H1 (cell line): Measurements from ENCODE around the gene RAD51B. TPM values are rescaled to one million over a fixed set of nuclear protein-coding genes. Genes with fewer than 3 reads are reported as not detected.

Source experiments
- CTCF ChIA-PET: fragments of 300-600 bp; sonication (Branson Sonifier 250); formaldehyde crosslinking; loops from one replicate; lab custom pipeline; 2021; ENCODE audit not compliant: partially characterized antibody; lab: Charles Lee
- POLR2A ChIA-PET: fragments of 300-600 bp; sonication (Branson Sonifier 250); formaldehyde crosslinking; loops from one replicate; lab custom pipeline; 2021; ENCODE audit warnings: inconsistent platforms; ENCODE audit not compliant: partially characterized antibody; lab: Charles Lee
- DNase-seq, 2 experiments: peaks; one replicate each; pipeline versions ENCODE4 v3.0.0 to v3.0.0-alpha.2; 2010 to 2022; ENCODE audit warnings: low spot score in 2 of 2, low read depth in 1 of 2, mixed read lengths in 1 of 2
- FAIRE-seq: peaks from 2 replicates; lab custom pipeline; 2011; peaks lifted over from hg19 to GRCh38; lab: Jason Lieb, UNC
- H2AFZ ChIP-seq: 2 replicates; pipeline ENCODE4 v1.8.1; 2012; ENCODE audit warnings: low read length, inconsistent platforms
- H2AK5ac ChIP-seq: 2 replicates; pipeline ENCODE4 v1.6.1; 2013; ENCODE audit warnings: low read depth, low read length
- H2BK120ac ChIP-seq: replicated peaks from 2 replicates; pipeline ENCODE3; 2013; ENCODE audit warnings: low read depth, low read length, inconsistent platforms
- H2BK12ac ChIP-seq: 2 replicates; pipeline ENCODE4 v1.6.1; 2013; ENCODE audit warnings: low read depth, low read length
- H2BK15ac ChIP-seq: 2 replicates; pipeline ENCODE4 v1.6.1; 2013; ENCODE audit warnings: low read length
- H2BK20ac ChIP-seq: 2 replicates; pipeline ENCODE4 v1.6.1; 2013; ENCODE audit warnings: low read length
- H2BK5ac ChIP-seq: 2 replicates; pipeline ENCODE4 v1.6.1; 2013; ENCODE audit warnings: low read depth, low read length
- H3K14ac ChIP-seq: 2 replicates; pipeline ENCODE4 v1.6.1; 2013; ENCODE audit warnings: inconsistent platforms; ENCODE audit not compliant: insufficient read length
- H3K18ac ChIP-seq: 2 replicates; pipeline ENCODE4 v1.6.1; 2013; ENCODE audit warnings: low read length; ENCODE audit errors: extremely low read depth
- H3K23ac ChIP-seq: 2 replicates; pipeline ENCODE4 v1.6.1; 2013; ENCODE audit warnings: inconsistent platforms; ENCODE audit not compliant: insufficient read length
- H3K23me2 ChIP-seq: 2 replicates; pipeline ENCODE4 v1.6.1; 2013; ENCODE audit warnings: low read depth, low read length
- H3K27ac ChIP-seq: 2 replicates; pipeline ENCODE4 v1.6.1; 2011; ENCODE audit warnings: low read depth, low read length, inconsistent platforms
- H3K27me3 ChIP-seq, 4 experiments: replicated peaks in 1 of 4; 1 replicate in 1 of 4; 2 replicates in 3 of 4; pipeline versions ENCODE4 v1.6.1 to v1.8.1; 2011 to 2013; ENCODE audit warnings: low read length in 3 of 4, mild to moderate bottlenecking in 3 of 4, inconsistent platforms in 2 of 4, mixed read lengths in 2 of 4, moderate library complexity in 1 of 4; ENCODE audit not compliant: control insufficient read depth in 3 of 4, insufficient read depth in 3 of 4; ENCODE audit errors: extremely low read depth in 1 of 4
- H3K36me3 ChIP-seq, 4 experiments: 2 replicates each; pipeline versions ENCODE4 v1.6.1 to v1.8.1; 2011 to 2013; ENCODE audit warnings: mild to moderate bottlenecking in 4 of 4, low read length in 3 of 4, moderate library complexity in 2 of 4, control low read depth in 1 of 4, inconsistent platforms in 1 of 4; ENCODE audit not compliant: insufficient read depth in 4 of 4, control insufficient read depth in 2 of 4
- H3K4ac ChIP-seq: replicated peaks from 2 replicates; pipeline ENCODE3; 2013; ENCODE audit warnings: low read length, low read depth, mixed read lengths, inconsistent platforms; ENCODE audit not compliant: insufficient read length
- H3K4me1 ChIP-seq, 4 experiments: replicated peaks in 1 of 4; 1 replicate in 1 of 4; 2 replicates in 3 of 4; pipeline versions ENCODE4 v1.6.1 to v1.8.1; 2011 to 2013; ENCODE audit warnings: low read length in 3 of 4, inconsistent platforms in 2 of 4, mixed read lengths in 1 of 4; ENCODE audit not compliant: insufficient read depth in 4 of 4, control insufficient read depth in 3 of 4
- H3K4me2 ChIP-seq, 2 experiments: 2 replicates each; pipeline versions ENCODE4 v1.6.1 to v1.8.1; 2011 to 2013; ENCODE audit warnings: low read depth in 2 of 2, low read length in 2 of 2, control low read depth in 1 of 2, inconsistent platforms in 1 of 2, mild to moderate bottlenecking in 1 of 2; ENCODE audit not compliant: insufficient read depth in 1 of 2
- H3K4me3 ChIP-seq, 4 experiments: fragments of 200-600, 300-600 bp in 1 of 4; sonication (generic), shearing (Covaris generic), sonication (Bioruptor Twin) in 1 of 4; 2 replicates each; pipeline versions ENCODE4 v1.5.1 to v1.8.1; 2011 to 2016; ENCODE audit warnings: low read length in 4 of 4, low read depth in 3 of 4, control low read depth in 2 of 4, inconsistent platforms in 2 of 4, mild to moderate bottlenecking in 2 of 4, mixed read lengths in 1 of 4, moderate library complexity in 1 of 4; ENCODE audit not compliant: insufficient read depth in 2 of 4; ENCODE audit errors: extremely low read depth in 1 of 4
- H3K56ac ChIP-seq: replicated peaks from 2 replicates; pipeline ENCODE3; 2013; ENCODE audit warnings: low read depth, mild to moderate bottlenecking, mixed read lengths, low read length, inconsistent platforms; ENCODE audit not compliant: insufficient read length
- H3K79me1 ChIP-seq: 2 replicates; pipeline ENCODE4 v1.6.1; 2013; ENCODE audit warnings: low read depth, low read length, control low read depth
- H3K79me2 ChIP-seq, 2 experiments: 2 replicates each; pipeline versions ENCODE4 v1.6.1 to v1.8.1; 2012 to 2013; ENCODE audit warnings: low read length in 2 of 2, mild to moderate bottlenecking in 2 of 2, inconsistent platforms in 1 of 2; ENCODE audit not compliant: insufficient read depth in 2 of 2, control insufficient read depth in 1 of 2
- H3K9ac ChIP-seq, 4 experiments: replicated peaks in 1 of 4; 1 replicate in 1 of 4; 2 replicates in 3 of 4; pipeline versions ENCODE4 v1.6.1 to v1.8.1; 2011 to 2013; ENCODE audit warnings: low read depth in 3 of 4, low read length in 3 of 4, control low read depth in 2 of 4, mild to moderate bottlenecking in 2 of 4, moderate library complexity in 2 of 4, inconsistent platforms in 1 of 4; ENCODE audit errors: extremely low read depth in 1 of 4
- H3K9me3 ChIP-seq, 2 experiments: 2 replicates each; pipeline versions ENCODE4 v1.6.1 to v1.8.1; 2012 to 2013; ENCODE audit warnings: mild to moderate bottlenecking in 2 of 2, moderate library complexity in 2 of 2, control low read depth in 1 of 2, inconsistent platforms in 1 of 2, low read depth in 1 of 2, low read length in 1 of 2, mixed read lengths in 1 of 2; ENCODE audit not compliant: insufficient read depth in 2 of 2
- H4K20me1 ChIP-seq, 2 experiments: replicated peaks in 1 of 2; 2 replicates each; pipeline versions ENCODE3 to v1.8.1; 2011 to 2013; ENCODE audit warnings: inconsistent platforms in 2 of 2, low read length in 2 of 2, mild to moderate bottlenecking in 1 of 2; ENCODE audit not compliant: insufficient read depth in 2 of 2, control insufficient read depth in 1 of 2
- H4K5ac ChIP-seq: 2 replicates; pipeline ENCODE4 v1.6.1; 2013; ENCODE audit warnings: low read length, low read depth, mixed read lengths, inconsistent platforms; ENCODE audit not compliant: insufficient read length
- H4K8ac ChIP-seq: 2 replicates; pipeline ENCODE4 v1.8.0; 2013; ENCODE audit warnings: mild to moderate bottlenecking, moderate library complexity, low read length, inconsistent platforms; ENCODE audit not compliant: insufficient read depth; ENCODE audit errors: extremely low read depth
- H4K91ac ChIP-seq: replicated peaks from 2 replicates; pipeline ENCODE3; 2013; ENCODE audit warnings: low read length, mixed read lengths, inconsistent platforms; ENCODE audit not compliant: insufficient read length
- BCL11A ChIP-seq, 2 experiments: IDR thresholded peaks; one replicate each; pipeline ENCODE4 v1.6.1; 2011; ENCODE audit warnings: low read depth in 2 of 2, low read length in 2 of 2, mild to moderate bottlenecking in 2 of 2
- CEBPB ChIP-seq: IDR thresholded peaks from 2 replicates; pipeline ENCODE4 v1.6.1; 2012; ENCODE audit warnings: low read depth, low read length
- FOSL1 ChIP-seq: IDR thresholded peaks from 2 replicates; pipeline ENCODE4 v1.6.1; 2011; ENCODE audit warnings: mild to moderate bottlenecking, low read depth, low read length, moderate library complexity; ENCODE audit not compliant: insufficient read depth
- HDAC6 ChIP-seq: IDR thresholded peaks from one replicate; pipeline ENCODE4 v1.7.1; 2012; ENCODE audit warnings: low read depth, mild to moderate bottlenecking, inconsistent platforms, low read length, moderate library complexity
- MAFK ChIP-seq: IDR thresholded peaks from 2 replicates; pipeline ENCODE4 v1.6.1; 2012; ENCODE audit warnings: low read depth, mild to moderate bottlenecking, improper control_type of control experiment, low read length
- MAX ChIP-seq: IDR thresholded peaks from 2 replicates; pipeline ENCODE4 v1.6.1; 2012; ENCODE audit warnings: inconsistent platforms
- SIX5 ChIP-seq: IDR thresholded peaks from 2 replicates; pipeline ENCODE4 v1.6.1; 2011; ENCODE audit warnings: mild to moderate bottlenecking, low read depth, low read length
- SP4 ChIP-seq: IDR thresholded peaks from 2 replicates; pipeline ENCODE4 v1.6.1; 2012; ENCODE audit warnings: low read length, inconsistent platforms
- WGBS, 2 experiments: shearing (Covaris generic) in 1 of 2; methylation state at CpG; one replicate each; pipeline versions ENCODE4 v1.1.6 to v1.1.7; 2013 to 2015; ENCODE audit warnings: low lambda C conversion rate in 2 of 2, mixed read lengths in 2 of 2, inconsistent platforms in 1 of 2, low coverage in 1 of 2, missing lambda C conversion rate in 1 of 2; ENCODE audit not compliant: insufficient replicate concordance in 2 of 2, insufficient coverage in 1 of 2, insufficient read length in 1 of 2; ENCODE audit errors: extremely low coverage in 1 of 2, missing lambda C conversion rate in 1 of 2; 5-methylcytosine and 5-hydroxymethylcytosine counted together
- polyA plus RNA-seq, 7 experiments: library from polyadenylated mRNA; depleted of rRNA in 3 of 7; stranded (reverse) in 5 of 7; unstranded in 2 of 7; fragments of >200 nt in 5 of 7; fragments of 200-250 nt in 2 of 7; gene quantifications; 1 replicate in 5 of 7; 2 replicates in 1 of 7; 4 replicates in 1 of 7; pipeline versions ENCODE4 v1.2.1 to v1.2.3, GENCODE V29; 2011 to 2013; ENCODE audit warnings: missing spikeins in 2 of 7, mixed read lengths in 2 of 7
- total RNA-seq: library from RNA; stranded (reverse); fragmentation: NEBNext Ultra II Directional; extraction: Animal tissue kit (Norgen Biotek cat#: 25700); gene quantifications from 2 replicates; pipeline ENCODE4 v1.2.1, GENCODE V29; 2021

RAD51B gene
- total and polyA plus RNA-seq, 2 of the 8 experiments (the other 6 are each of a cell fraction or from before 2014, with no cell fraction given) = 3.9 to 14.9 TPM

- H2BK12ac ChIP-seq = no peak overlapping the region
- no peak overlapping the region for H3K27ac ChIP-seq
- H3K9ac ChIP-seq = no peak overlapping the region
- H3K27me3 ChIP-seq = no peaks in the 10 kb centered on the region
- no peak overlapping the region for H2BK20ac ChIP-seq
- no peaks in the 10 kb centered on the region for H3K36me3 ChIP-seq
- H2AK5ac ChIP-seq = no peak overlapping the region
- H3K18ac ChIP-seq = no peak overlapping the region
- no peak overlapping the region for H3K14ac ChIP-seq
- H2BK5ac ChIP-seq = no peak overlapping the region
- no peaks in the 10 kb centered on the region for H3K79me1 ChIP-seq
- H3K9me3 ChIP-seq = no peaks in the 10 kb centered on the region
- no peaks in the 10 kb centered on the region for H3K23me2 ChIP-seq
- no peak overlapping the region for H3K4me2 ChIP-seq
- H4K91ac ChIP-seq = no peak overlapping the region
- no peak overlapping the region for H3K56ac ChIP-seq
- H4K5ac ChIP-seq = no peak overlapping the region
- POLR2A ChIA-PET = no interaction called here
- no peaks in the 10 kb centered on the region for H3K79me2 ChIP-seq
- H2AFZ ChIP-seq = no peak overlapping the region
- FAIRE-seq (no peak), DNase-seq (no peak)
- no peak overlapping the region for H3K23ac ChIP-seq
- 88% methylated on average over 4 of the region's 4 CpGs; no CpG with 5 or more reads in 1 of the 2 experiments for WGBS, 2 experiments
- H3K4me3 ChIP-seq = no peak overlapping the region
- H2BK15ac ChIP-seq = no peak overlapping the region
- CTCF ChIA-PET = no interaction called here
- no peak overlapping the region for H2BK120ac ChIP-seq
- H3K4ac ChIP-seq = no peak overlapping the region
- no peak overlapping the region for H4K8ac ChIP-seq
- H4K20me1 ChIP-seq = no peaks in the 10 kb centered on the region
- H3K4me1 ChIP-seq = no peaks in the 10 kb centered on the region
- TF ChIP-seq BCL11A (IDR thresholded peaks at IDR 0.05; ENCODE audit: low read depth in 2 of 2, low read length in 2 of 2) = no peak
- TF ChIP-seq MAX = no peak
- TF ChIP-seq HDAC6 = no peak
- no peak for TF ChIP-seq SIX5
- no peak for TF ChIP-seq CEBPB
- no peak for TF ChIP-seq FOSL1
- TF ChIP-seq MAFK = no peak
- TF ChIP-seq SP4 = no peak
These were observed 69.9 kb downstream of the RAD51B start for GRCh38 chr14:67889455-67889854.
